Activated CD4-positive, alpha-beta T cell treated with anti-CD3 and anti-CD28 coated beads, Interleukin-2, amount 50 U/mL, for 48 hours (primary cell): ENCODE data around the gene VEPH1.
"Not testable (repeated sequence)": the region's sequence is repeated elsewhere in the genome, so short reads cannot be mapped to it uniquely, and the experiment has no call there.

Experiments used
- DNase-seq, 2 experiments: peaks; one replicate each; pipeline ENCODE4 v3.0.0-alpha.2; 2020

VEPH1 gene

DNA sequence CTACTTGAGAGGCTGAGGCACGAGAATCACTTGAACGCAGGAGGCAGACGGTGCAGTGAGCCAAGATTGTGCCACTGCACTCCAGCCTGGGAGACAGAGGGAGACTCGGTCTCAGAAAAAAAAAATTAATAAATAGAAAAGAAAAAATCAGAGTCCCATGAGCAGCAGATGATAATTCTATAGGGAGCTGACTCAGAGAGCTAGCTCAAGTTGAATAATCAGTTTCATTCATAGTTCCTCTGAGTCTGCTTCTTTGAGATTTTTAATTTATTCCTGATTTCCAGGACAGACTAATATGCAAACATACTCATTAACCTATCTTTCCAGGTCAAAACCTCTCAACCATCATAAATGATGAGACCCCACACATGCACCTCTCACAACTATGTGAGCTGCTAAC lies 121.6 kb downstream of the VEPH1 start:
- no peak for DNase-seq

DNA sequence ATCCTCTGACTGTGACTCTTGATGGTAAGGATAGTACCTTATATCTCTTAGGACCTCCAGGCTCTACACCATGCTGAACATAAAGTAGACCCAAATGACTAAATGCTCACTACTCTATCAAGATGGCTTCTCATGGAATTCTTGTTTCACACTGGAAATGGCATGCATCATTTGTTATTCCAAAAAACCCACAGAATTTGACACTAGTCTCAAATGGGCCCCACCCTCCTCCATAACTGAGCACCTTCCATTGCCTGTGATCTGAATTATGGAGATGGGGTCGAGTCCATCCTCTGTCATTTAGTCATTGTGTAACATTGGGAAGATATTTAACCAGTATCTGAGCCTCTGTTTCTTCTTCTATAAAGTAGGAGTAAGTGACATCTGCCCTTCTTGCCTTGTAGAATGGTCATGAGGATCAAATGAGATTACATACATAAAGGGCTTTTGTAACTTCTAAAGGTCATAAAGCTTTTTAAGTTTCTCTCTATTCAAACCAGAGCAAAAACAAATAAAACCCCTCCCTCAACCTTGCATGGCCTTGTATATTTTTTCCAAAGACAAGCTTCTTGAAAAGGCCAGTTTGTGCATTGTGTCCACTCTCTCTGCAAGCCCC lies 123.6 kb downstream of the VEPH1 start:
- DNase-seq: no peak

DNA sequence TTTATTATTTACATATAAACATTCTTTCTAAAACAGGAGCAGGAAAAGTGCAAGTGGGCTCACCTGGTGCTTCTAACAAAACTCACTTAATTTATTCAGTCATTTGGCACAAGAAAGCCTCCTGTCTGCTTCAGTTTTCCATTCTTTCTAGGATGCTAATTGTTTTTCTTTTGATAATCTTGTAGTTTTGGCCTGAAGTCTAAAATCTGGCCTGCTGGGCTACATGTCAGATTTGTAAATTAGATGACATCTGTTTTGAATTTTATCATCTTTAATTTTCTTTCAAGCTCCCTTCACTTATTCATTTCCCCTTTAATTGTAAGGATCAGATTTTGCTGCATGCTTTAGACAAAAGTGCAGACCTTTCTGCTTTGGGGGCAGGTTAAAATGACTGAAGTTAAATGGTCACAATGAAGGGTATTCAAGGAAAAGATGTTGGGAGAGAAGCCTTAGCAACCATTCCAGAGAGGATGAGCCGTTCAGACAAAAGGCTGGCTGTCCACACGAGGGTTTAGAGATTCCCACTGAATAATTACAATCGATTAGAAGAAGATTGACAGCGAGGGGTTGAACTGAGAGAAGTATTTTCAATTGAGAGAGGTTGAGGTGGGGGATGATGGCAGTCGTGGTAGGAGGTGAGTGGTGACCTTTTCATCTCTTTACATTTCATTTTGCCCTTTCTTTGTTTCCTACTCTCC lies 126.5 kb downstream of the VEPH1 start:
- no peak for DNase-seq

DNA sequence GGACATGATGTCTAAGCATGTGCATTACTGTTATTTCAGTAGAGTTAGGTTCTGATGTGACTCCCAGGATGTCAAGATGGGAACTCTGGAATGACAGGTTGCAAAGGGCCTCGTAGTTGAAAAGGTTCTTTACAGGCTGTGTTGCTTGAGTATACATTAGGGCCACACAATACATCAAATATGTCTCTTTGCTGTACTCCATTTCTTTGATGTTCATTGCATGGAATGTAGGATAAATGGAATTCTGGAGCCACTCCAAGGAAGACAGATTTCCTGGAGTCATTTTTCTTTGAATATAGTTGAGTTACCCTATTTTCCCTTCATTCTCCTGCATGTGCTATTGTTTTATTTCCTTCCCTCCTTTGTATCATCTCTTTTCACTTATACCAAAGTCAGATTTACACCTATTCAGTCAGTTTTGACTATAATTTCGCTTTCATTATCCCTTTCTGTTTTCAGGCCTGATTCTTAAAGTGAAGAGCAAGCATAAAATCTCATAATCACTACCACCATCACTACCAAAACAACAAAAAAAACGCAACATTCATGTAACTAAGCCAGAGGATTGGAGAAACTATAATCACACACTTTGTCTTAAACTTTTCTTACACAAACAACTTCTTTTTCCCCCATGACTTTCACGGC lies 127.8 kb downstream of the VEPH1 start:
- no peak for DNase-seq

DNA sequence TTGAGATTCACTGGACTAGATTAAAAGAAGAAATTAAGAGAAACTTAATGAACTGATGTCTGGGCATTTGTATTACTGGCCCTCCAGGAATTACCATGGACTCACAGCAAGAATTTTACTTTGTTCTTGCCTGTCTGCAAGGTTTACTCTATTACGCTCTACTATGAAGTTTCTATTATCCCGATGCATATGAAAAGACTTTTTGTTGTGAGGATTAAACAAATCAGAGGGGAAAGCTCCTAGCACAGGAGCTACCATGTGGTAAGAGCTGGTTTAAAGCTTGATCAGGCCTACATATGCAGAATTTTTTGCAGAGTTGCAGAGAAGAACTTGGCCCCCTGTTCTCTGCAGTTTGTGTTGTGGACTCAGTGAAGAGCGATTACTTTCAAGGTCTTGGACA lies 128.3 kb downstream of the VEPH1 start:
- DNase-seq: no peak

DNA sequence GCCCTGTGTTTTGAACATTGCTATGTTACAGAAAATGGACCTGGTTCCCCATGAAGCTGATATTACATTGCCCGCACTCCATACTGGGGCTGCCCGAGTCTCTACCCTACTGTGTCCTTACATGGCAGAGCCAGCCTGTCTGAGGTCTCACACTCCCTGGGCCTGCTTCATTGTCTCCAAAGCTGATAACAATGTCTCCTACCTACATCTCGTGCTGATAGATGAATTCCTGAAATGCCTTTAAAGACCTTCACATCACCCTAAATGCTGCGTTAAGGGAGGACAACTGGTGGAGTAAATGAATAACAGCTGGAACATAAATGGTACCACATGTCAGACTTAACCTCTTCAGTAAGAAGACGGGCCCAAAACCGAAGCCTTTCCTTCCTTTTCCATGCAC lies 129.4 kb downstream of the VEPH1 start:
- no peak for DNase-seq

DNA sequence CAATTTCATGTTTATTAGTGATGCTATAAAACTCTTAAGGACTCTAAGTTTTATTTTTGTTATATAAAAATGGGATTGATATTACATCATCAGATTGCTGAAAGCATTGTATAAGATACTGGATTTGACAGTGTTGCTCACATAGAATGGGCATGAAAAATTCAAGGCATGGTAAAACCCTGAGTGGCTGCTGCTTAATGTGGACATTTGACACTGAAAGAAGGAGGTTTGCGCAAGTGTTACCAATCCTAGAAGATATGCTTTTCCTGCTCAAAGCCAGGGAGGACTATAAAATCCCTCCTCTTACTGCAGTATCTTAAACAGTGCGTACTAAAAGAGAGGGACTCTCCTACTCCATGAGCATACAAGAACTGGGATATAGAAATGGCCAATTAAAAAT lies 132.3 kb downstream of the VEPH1 start:
- DNase-seq: no peak

DNA sequence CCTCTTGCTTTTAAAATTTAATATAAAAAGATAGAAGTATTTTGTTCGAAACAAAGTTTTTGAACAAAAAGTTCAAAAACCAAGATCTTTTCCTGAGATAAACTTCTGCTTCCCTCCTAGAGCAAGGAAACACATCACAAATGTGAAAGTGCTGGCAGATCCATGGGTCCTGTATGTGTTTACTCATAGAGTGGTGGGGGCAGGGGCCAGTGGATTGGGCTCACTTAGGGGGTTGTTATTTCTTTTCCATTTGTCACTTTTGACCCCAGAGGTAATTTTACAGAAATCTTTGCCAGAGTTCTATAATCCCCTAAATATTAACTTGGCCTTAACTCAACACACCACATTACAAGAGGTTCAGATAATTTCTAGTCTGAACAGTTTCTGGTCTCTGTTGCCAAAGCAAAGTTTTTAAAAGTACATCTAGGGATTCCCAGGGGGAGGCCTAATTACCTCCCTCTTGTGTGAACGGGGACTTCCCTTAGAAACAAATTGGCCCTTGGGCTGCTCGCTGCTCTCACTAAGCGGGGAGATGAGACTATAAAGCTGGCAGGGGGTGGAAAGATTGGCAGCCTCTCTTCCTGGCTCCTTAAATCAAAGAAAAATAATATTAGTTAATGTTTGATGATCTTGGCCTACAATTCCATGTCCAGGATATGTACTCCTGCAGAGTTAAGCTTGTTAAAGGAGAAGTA lies 133.3 kb downstream of the VEPH1 start:
- DNase-seq: no peak

DNA sequence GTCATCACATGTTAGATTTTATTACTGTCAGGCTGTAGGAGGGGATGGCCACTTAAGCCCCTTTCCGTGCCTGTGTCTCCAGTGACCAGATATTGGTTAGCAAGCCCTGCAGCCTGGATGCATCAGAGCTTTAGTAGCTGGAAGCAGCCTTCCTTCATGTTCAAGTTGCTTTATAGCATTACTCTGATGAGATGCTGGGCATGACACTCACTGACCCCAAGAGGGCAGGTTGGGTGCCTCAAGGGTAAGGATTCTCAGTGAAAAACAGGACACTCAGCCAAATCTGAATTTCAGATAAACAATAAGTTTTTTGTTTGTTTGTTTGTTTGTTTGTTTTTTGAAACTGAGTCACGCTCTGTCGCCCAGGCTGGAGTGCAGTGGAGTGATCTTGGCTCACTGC lies 135.0 kb downstream of the VEPH1 start:
- DNase-seq: no peak

DNA sequence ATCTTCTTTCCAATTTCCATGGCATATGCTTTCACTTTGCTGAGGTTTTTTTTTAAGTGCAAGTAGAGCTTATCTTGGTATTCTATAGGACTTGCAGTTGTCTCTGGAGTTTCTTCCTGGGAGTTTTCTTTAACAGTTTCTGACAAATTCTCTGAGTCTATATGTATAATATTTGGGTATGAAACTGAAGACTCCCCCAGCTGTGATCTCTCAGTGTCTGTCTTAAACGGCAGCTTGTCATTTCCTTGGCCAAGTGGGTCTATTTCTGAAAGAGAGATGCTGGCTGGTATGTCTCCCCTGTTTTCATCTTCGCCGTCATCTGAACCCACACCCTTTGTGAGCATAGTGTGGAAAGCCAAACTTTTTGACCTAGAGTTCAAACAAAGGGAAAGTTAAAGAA lies 139.8 kb downstream of the VEPH1 start:
- DNase-seq: no peak

DNA sequence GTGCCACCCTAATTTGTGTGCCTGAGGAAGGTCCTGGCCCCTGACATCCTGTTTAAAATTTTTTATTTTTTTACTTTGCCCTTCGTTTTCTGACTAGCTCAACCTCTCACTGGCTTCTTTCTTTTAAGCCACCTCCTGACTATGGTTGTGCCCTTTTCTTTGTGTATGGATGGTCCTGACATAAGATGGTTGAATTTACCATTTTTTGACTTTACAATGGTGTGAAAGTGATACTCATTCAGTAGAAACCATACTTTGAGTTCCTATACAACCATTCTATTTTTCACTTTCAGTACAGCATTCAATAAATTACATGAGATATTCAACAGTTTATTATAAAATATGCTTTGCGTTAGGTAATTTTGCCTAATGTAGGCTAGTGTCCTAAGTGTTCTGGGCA lies 140.9 kb downstream of the VEPH1 start:
- DNase-seq: no peak

DNA sequence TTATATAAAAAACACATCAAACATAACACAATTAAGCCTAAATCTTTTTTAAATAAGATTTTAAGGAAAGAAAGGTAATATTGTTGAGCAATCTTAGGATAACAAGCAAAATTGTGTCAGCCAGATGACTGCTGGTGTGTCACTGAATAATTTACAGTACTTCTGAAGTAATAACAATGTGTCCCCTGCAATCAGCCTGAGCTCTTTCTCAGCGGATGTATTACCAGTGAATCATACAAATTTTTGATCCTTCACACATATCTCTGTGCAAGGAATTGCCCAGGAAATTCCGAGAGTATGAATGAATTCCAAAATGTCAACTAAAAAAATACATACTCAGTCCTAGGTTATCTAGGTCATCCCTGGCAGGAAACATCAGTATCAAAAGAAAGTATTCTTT lies 143.2 kb downstream of the VEPH1 start:
- DNase-seq: no peak

DNA sequence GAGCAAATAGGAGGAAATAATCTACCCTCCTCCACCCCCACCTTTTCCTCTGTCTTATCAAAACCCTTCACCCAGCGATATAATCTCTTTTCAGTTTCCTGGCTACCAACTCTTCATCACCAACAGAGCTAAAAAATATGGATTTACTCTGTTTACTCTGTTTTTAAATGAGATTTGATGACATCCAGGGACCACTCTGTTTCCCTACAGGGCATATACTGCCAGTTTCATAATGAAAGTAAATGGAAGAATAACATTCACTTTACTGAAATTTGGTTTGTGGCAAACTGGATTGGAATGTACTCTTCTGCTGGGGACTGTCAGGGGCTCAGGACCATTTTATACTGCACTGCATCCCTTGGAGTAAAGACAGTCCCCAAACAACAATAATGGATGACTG lies 146.7 kb downstream of the VEPH1 start:
- no peak for DNase-seq

DNA sequence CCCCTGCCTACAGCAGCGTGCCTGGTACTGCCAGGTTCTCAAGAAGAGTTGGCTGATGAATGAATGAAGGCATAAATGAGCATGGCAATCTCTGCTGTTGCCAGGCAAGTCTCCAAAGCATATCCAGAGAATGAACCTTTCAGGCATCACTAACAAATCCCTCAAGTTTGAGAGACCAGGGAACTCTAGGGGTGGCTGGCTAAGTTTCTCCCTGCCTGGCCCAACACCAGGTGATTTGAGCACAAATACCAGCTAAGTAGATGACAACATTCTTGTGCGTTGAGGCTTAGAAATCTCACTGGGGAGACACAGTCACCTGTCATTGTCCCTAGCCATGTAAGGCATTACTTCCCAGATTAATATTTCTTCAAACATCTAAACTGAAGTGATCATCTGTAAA lies 147.9 kb downstream of the VEPH1 start:
- no peak for DNase-seq

DNA sequence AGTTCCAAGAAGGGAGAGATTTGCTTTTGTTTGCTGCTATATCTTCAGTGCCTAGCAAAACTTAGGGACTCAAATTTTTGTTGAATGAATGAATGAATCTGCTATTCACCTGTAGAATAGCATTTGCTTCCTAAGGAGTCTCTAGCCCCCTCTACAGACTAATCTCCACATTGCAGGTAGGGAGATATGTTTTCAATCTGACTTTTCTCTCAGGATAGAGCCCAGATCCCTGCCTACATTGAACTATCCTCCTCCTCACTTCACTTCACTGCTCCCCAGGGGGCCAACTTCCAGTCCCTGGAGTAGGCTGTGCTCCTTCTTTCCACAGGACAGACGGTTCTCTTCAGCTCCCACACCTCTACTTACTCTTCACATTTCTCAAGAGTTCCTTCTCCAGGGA lies 148.5 kb downstream of the VEPH1 start:
- DNase-seq: no peak

DNA sequence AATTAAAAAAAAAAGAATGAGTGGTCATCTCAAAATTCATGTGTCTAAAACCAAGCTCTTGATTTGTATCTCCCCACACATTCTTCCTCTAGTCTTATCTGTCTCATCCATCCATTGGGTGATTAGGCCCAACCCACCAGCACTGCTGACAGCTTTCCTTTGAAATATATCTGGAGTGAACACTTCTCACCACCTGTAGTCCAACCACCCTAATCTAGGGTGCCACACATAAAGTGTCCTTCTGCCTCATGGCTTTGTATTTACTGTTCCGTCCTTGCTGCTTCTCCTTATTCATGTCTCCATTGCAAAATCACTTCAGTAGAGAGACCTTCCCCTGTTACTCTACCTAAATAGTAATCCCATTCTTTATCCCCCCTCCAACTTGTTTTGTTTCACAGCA lies 149.0 kb downstream of the VEPH1 start:
- no peak for DNase-seq

DNA sequence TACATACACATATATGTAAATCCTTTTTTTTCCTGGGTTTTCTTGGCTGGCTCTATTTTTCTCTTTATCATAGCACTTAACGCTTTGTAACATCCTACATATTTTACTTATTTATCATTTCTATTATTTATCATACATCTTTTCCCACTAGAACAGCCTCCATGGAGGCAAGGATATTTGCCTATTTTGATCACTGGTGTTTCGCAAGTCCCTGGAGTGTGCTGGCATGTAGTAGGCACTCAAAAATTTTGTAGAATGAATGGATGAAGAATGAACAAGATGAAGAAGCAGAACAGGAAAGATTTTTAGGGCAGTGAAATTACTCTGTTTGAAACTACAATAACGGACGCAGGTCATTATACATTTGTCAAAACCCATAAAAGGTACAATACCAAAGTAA lies 149.6 kb downstream of the VEPH1 start:
- no peak for DNase-seq

DNA sequence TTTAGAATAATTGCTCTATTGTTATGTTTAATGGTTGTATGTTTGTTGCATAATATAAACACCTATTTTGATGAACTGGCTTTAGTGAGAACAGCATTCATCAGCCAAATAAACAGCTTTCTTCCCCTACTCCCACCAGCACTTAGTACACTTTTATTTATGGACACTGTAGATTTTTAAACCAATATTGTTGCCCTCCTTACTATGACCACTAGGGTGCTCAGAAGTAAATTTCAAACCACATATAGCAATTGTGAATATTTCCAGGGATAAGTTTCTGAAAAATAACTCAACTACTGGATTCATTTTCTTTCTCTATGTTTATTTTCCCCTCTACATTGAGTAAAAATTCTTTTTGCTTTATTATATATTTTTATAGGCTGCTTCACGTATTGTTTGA lies 151.2 kb downstream of the VEPH1 start:
- no peak for DNase-seq

DNA sequence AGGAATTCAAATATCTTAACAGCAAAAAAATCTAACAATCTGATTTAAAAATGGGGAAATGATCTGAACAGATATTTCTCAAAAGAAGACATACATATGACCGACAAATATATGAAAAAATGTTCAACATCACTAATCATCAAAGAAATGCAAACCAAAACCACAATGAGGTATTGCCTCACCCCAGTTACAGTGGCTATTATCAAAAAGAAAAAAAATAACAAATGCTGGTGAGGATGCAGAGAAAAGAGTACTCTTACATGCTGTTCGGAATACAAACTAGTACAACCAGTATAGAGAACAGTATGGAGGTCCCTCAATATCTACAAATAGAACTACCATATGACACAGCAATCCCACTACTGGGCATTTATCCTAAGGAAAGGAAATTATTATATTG lies 152.6 kb downstream of the VEPH1 start:
- DNase-seq: not testable (repeated sequence)

DNA sequence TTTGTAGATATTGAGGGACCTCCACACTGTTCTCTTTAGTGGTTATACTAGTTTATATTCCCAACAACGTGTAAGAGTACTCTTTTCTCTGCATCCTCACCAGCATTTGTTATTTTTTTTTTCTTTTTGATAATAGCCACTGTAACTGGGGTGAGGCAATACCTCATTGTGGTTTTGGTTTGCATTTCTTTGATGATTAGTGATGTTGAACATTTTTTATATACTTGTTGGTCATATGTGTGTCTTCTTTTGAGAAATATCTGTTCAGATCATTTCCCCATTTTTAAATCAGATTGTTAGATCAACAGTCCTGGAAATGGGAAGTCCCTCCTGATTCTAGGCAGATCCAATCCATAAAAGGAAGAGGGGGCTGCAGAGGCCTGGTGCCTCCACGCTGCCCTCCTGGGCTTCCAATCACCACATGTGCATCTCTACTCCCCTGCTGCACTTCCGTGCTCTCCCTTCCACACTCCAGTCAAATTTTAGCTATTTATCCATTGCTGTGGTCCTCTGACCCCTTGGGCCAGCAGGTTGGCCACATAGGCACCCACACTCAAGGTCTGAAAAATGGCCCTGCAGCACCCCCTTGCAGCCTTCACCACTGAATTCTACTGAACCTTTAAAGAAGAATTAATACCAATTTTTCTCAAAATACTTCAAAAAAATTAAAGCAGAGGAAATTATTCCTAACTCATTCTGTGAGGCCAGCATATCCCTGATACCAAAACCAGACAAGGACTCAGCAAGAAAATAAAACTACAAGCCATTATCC lies 154.7 kb downstream of the VEPH1 start:
- DNase-seq: not testable (repeated sequence)

DNA sequence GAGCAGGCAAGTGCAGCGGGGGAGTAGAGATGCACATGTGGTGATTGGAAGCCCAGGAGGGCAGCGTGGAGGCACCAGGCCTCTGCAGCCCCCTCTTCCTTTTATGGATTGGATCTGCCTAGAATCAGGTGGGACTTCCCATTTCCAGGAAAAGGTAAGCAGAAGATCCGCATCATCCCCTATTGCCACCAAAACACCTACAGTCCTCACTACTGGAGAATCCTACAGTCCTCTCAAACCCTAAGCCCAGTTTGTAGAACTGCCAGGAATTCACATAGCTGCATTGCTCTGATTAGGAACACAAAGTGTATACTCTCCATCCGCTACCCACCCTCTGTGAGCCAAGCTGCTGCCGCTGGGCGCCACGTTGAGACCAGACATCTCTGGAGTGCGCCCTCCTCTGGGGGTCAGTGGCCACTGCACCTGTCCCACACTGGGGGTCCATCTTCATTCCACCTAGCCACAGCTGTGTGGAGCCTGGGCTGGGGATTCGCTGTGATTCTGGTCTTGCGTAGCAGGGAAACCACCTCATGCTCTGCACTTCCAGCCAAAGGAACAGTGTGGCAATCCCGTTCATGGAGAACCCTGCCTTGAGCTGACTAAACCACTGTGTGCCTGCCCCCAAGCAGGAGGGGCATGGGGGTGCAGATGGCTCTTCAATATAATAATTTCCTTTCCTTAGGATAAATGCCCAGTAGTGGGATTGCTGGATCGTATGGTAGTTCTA lies 155.5 kb downstream of the VEPH1 start:
- no peak for DNase-seq

DNA sequence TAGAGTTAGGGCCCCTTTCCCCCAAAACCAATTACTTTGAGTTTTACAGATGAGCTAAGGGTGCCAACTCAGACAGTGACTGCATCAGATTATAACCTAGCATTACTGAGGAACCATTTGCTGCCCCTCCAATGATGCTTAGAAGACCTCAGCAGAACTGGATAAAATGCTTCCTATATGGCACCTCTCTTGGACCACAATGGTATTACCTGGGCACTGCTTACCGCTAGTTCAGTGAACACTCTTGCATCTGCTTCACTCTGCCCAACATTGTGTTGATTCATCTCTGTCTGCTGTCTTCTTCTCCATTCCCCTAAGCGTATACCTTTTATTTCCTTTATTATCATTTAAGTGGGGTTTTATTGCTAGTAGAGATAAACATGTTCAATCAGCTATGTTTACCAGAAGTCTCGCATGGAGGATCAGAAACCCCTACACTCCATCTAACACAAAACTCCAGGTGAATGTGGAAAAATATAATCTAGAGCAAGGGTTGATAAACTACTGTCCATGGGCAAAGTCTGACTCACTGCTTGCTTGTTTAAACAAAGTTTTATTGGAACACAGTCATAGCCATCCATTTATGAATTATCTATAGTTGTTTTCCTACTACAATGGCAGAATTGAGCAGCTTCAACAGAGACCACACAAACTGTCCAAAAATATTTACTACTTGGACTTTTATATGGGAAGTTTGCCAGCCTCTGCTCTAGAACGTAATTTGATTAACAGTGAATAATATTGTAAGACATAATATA lies 166.8 kb downstream of the VEPH1 start:
- DNase-seq: no peak
